GM21576 (cell line): ENCODE measurements around the gene UQCR10.
A peak's percentile ranks its signal among the peaks of the same experiment; 100 is the strongest.

Experiments
- ATAC-seq: cut with Tn5 transposase; IDR thresholded peaks from one replicate; pipeline ENCODE4 v1.9.1; 2021; ENCODE audit warnings: mild to moderate bottlenecking, moderate library complexity; ENCODE audit not compliant: unreplicated experiment

The UQCR10 gene

GRCh38 chr22:29758959-29759358 is 8.2 kb upstream of the UQCR10 start:
- no peak for ATAC-seq

- ATAC-seq, result no peak
These were observed 4.9 kb upstream of the UQCR10 start for GRCh38 chr22:29762263-29762662.

GRCh38 chr22:29765905-29766631 is 1.1 kb upstream of the UQCR10 start:
- ATAC-seq, result peak; percentile 9

- peak; percentile 86 for ATAC-seq
These were observed 468 bp upstream of the UQCR10 start, which contains the start of gene ZMAT5 for GRCh38 chr22:29766632-29767170. TSS of gene ZMAT5 (minus strand) at chr22:29767007. CDS start at chr22:29748544, 18,463 bp downstream.

- no peak for ATAC-seq
These were observed 1.0 kb downstream of the UQCR10 start for GRCh38 chr22:29768052-29768693.

- no peak for ATAC-seq
These were observed 2.7 kb downstream of the UQCR10 start for GRCh38 chr22:29769723-29770321.

GRCh38 chr22:29772170-29772641 is 5.0 kb downstream of the UQCR10 start:
- ATAC-seq, result no peak

- no peak for ATAC-seq
These were observed 6.1 kb downstream of the UQCR10 start for GRCh38 chr22:29773233-29773632.

GRCh38 chr22:29780220-29780619 is 13.1 kb downstream of the UQCR10 start:
- ATAC-seq, result no peak

- ATAC-seq, result no peak
These were observed 13.8 kb downstream of the UQCR10 start for GRCh38 chr22:29780748-29781676.

GRCh38 chr22:29782061-29782845 is 15.1 kb downstream of the UQCR10 start:
- ATAC-seq, result no peak

- no peak for ATAC-seq
These were observed 17.5 kb downstream of the UQCR10 start for GRCh38 chr22:29784451-29785361.

- ATAC-seq, result no peak
These were observed 18.9 kb downstream of the UQCR10 start for GRCh38 chr22:29786031-29786430.

- no peak for ATAC-seq
These were observed 20.3 kb downstream of the UQCR10 start for GRCh38 chr22:29787371-29787980.

GRCh38 chr22:29788339-29789279 is 21.4 kb downstream of the UQCR10 start:
- no peak for ATAC-seq

- ATAC-seq, result no peak
These were observed 22.9 kb downstream of the UQCR10 start for GRCh38 chr22:29790061-29790460.

- no peak for ATAC-seq
These were observed 26.2 kb downstream of the UQCR10 start for GRCh38 chr22:29793396-29793795.
